ENCODE data around the gene PAQR7. TPM values are rescaled to one million over a fixed set of nuclear protein-coding genes. Genes with fewer than 3 reads are reported as not detected.

Gene PAQR7
- total and polyA plus RNA-seq, 4 donors: 4.2 to 12.1 (median 6.6) TPM

- TF ChIP-seq CTCF (IDR thresholded peaks at IDR 0.05; ENCODE audit: control extremely low read depth, extremely low read depth): no peak
- no peak for DNase-seq
- 83 to 88% methylated on average over 1 of the region's 1 CpG for WGBS, 2 donors
Measured at GRCh38 chr1:25908161-25908560, 32.7 kb upstream of the PAQR7 start.

GRCh38 chr1:25907601-25908000, 32.1 kb upstream of the PAQR7 start:
- H3K9ac ChIP-seq (ENCODE audit: insufficient read depth in 1 of 2, low read length in 2 of 2): no peak overlapping the region
- H3K9me3 ChIP-seq (ENCODE audit: control insufficient read depth in 4 of 4, insufficient read depth in 3 of 4, low read length in 3 of 4): no peaks in the 10 kb centered on the region
- peaks cover 0 to 28% (median 5%) of the 10 kb centered on the region in 5 donors for H3K4me1 ChIP-seq (ENCODE audit: control insufficient read depth in 5 of 5, insufficient read depth in 5 of 5, low read length in 5 of 5)
- H3K27me3 ChIP-seq (ENCODE audit: control insufficient read depth in 3 of 3, insufficient read depth in 3 of 3, low read length in 2 of 3): no peaks in the 10 kb centered on the region
- peaks cover 0 to 8% (median 3%) of the 10 kb centered on the region in 4 donors for H3K36me3 ChIP-seq (ENCODE audit: control insufficient read depth in 4 of 4, insufficient read depth in 4 of 4, low read length in 4 of 4)
- H3K27ac ChIP-seq (ENCODE audit: low read depth in 1 of 2, low read length in 1 of 2): no peak overlapping the region
- no peak for DNase-seq
- no peak for ATAC-seq (ENCODE audit: insufficient read depth, low FRiP score)
- WGBS, 2 donors: 90 to 97% methylated on average over 6 of the region's 6 CpGs
- H3K4me3 ChIP-seq: no peak overlapping the region
- no peak for TF ChIP-seq CTCF (IDR thresholded peaks at IDR 0.05; ENCODE audit: control extremely low read depth, extremely low read depth)

More at GRCh38 chr1:25908161-25908560, 32.7 kb upstream of the PAQR7 start:
- ATAC-seq (ENCODE audit: insufficient read depth, low FRiP score): no peak
- Histone ChIP-seq H3K36me3 (ENCODE audit: control insufficient read depth in 4 of 4, insufficient read depth in 4 of 4, low read length in 4 of 4) (peaks cover 0 to 3% (median 2%) of the 10 kb centered on the region in 4 donors), H3K27me3 (ENCODE audit: control insufficient read depth in 3 of 3, insufficient read depth in 3 of 3, low read length in 2 of 3) (no peaks in the 10 kb centered on the region), H3K4me3 (no peak overlapping the region), H3K4me1 (ENCODE audit: control insufficient read depth in 5 of 5, insufficient read depth in 5 of 5, low read length in 5 of 5) (peaks cover 0 to 24% (median 3%) of the 10 kb centered on the region in 5 donors), H3K9ac (ENCODE audit: insufficient read depth in 1 of 2, low read length in 2 of 2) (no peak overlapping the region), H3K27ac (ENCODE audit: low read depth in 1 of 2, low read length in 1 of 2) (no peak overlapping the region), H3K9me3 (ENCODE audit: control insufficient read depth in 4 of 4, insufficient read depth in 3 of 4, low read length in 3 of 4) (no peaks in the 10 kb centered on the region)

GRCh38 chr1:25906644-25907300, 31.3 kb upstream of the PAQR7 start:
- peak overlapping the region; percentile 14 for H3K4me3 ChIP-seq
- peaks cover 0 to 16% (median 6%) of the 10 kb centered on the region in 4 donors for H3K36me3 ChIP-seq (ENCODE audit: control insufficient read depth in 4 of 4, insufficient read depth in 4 of 4, low read length in 4 of 4)
- no peaks in the 10 kb centered on the region for H3K9me3 ChIP-seq (ENCODE audit: control insufficient read depth in 4 of 4, insufficient read depth in 3 of 4, low read length in 3 of 4)
- peaks cover 0 to 31% (median 5%) of the 10 kb centered on the region in 5 donors for H3K4me1 ChIP-seq (ENCODE audit: control insufficient read depth in 5 of 5, insufficient read depth in 5 of 5, low read length in 5 of 5)
- peak overlapping the region in 1 of 2 donors; percentile 28 for H3K27ac ChIP-seq (ENCODE audit: low read depth in 1 of 2, low read length in 1 of 2)
- ATAC-seq (ENCODE audit: insufficient read depth, low FRiP score) (no peak), DNase-seq (peak; percentile 43 to 61 (median 48))
- no peak for TF ChIP-seq CTCF (IDR thresholded peaks at IDR 0.05; ENCODE audit: control extremely low read depth, extremely low read depth)
- H3K27me3 ChIP-seq (ENCODE audit: control insufficient read depth in 3 of 3, insufficient read depth in 3 of 3, low read length in 2 of 3): no peaks in the 10 kb centered on the region
- peak overlapping the region; percentile 18 to 59 for H3K9ac ChIP-seq (ENCODE audit: insufficient read depth in 1 of 2, low read length in 2 of 2)
- 19 to 20% methylated on average over 33 to 34 of the region's 34 CpGs for WGBS, 2 donors
